Femur (tissue), 1 donor: ENCODE data around the gene PMAIP1.
A peak's percentile ranks its signal among the peaks of the same experiment; 100 is the strongest.

Experiments used
- DNase-seq: peaks from one replicate; pipeline ENCODE4 v3.0.0-alpha.2; 2017

PMAIP1 gene

DNA sequence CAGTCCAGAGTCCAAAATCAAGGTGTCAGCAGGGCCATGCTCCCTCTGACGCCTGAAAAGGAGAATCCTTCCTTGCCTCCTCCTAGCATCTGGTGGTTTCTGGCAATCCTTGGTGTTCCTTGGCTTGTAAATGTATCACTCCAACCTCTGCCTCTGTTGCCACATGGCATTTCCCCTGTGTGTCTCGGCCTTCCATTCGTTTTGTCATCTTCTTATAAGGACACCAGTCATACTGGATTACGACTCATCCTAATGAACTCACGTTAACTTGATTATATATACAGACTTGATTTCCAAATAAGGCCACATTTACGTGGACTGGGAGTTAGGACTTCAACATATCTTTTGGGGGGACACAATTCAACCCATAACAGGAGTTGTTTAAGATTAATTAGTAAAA, 15.8 kb downstream of the PMAIP1 start:
- DNase-seq, result no peak

DNA sequence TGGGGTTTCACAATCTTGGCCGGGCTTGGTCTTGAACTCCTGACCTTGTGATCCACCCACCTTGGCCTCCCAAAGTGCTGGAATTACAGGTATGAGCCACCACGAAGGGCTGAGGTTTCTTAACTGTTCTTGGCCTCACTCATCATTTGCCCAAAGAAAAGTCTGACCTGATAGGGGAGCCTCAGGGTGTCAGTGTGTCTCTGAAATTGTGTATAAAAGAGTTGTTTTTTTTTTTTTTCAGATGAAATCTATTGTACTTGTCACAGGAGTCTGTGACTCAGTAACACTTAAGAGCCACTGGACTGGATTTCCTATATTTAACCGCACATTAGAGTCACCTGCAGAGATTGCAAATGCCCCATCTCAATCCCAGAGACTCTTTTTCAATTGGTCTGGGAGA, 16.9 kb downstream of the PMAIP1 start:
- DNase-seq, result no peak

GRCh38 chr18:59917422-59917821, 17.6 kb downstream of the PMAIP1 start:
- DNase-seq, result no peak

DNA sequence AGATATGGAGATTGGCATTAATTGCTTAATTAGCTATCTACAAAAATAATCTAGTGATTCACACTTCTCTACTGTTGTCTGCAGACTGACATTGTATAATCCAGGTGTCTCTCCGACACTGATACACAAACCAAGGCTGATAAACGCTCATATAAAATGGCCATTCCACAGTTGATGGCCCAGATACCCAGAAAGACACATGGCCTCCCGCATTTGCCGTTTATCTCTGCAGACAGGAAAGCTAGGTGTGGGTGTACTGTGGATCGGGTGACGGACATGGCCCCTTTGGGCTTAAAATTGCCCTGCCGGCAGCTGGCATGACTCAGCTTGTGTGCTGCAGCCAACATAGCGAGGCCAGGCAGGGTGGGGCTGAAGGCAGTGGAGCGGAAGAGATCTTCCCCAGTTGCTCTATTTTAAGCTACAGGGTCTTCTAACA, 18.5 kb downstream of the PMAIP1 start:
- DNase-seq, result peak; percentile 85

GRCh38 chr18:59918997-59919396, 19.2 kb downstream of the PMAIP1 start:
- DNase-seq, result no peak

- peak; percentile 47 for DNase-seq
These were observed 21.6 kb downstream of the PMAIP1 start for GRCh38 chr18:59921384-59921891.

DNA sequence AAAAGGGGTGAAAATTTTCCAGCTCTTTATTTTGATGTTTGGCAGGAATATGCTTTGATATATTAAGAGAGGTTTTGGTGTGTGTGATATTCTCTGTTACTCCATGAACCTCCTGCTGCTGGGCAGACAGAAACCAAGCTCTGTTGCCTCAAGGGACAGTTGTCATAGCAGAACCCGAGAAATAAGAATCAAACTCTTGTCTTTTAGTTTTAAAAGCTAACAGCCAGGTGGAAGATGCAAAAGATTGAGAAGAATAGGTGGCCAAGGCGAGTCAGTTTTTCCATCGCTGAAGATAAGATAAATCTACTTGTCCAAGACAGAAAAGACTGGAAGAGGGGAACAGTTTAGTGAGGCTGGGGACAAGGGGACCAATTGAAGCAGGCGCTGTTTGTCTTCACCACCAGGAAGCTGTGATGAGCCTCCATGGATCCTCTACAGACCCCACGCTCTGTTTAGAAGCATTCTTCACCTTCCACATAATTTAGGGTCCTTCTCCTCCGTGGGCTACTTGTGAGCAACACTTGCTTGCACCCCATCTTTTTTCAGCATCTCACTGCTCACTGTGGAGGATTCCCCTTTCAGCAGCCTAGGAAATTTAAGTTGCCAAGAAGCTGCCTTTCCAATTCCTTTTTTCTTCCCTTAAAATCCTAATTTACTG, 23.9 kb downstream of the PMAIP1 start:
- DNase-seq, result no peak

GRCh38 chr18:59926131-59926530, 26.3 kb downstream of the PMAIP1 start:
- DNase-seq, result no peak

DNA sequence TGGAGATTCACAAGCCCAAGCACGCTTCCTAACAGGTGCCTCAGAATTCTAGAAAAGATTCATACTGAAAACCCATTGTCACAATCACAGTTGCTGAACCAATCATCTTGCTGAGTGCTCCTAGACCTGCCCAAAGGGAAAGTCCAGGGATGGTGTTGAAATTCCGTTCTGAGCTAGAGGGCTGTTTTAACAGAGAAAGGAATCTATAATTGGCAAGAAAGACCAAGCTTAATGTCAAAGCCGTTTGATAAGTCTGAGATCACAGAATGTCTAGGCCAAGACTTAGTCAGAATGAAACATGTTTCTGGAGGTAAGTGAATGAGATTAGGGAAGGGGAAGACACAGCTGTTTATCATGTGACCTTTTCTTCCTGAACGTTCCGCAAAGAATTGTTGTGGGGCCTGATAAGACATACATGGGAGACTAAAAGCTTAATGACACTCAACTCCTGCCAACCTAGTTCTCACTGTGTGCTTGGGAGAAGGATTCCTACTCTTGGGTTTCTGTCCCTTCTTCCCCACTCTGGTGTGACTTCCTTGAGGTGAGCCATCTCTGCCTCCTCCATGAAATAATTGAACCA, 27.5 kb downstream of the PMAIP1 start:
- DNase-seq, result no peak

- DNase-seq, result no peak
These were observed 28.4 kb downstream of the PMAIP1 start for GRCh38 chr18:59928201-59928600.

DNA sequence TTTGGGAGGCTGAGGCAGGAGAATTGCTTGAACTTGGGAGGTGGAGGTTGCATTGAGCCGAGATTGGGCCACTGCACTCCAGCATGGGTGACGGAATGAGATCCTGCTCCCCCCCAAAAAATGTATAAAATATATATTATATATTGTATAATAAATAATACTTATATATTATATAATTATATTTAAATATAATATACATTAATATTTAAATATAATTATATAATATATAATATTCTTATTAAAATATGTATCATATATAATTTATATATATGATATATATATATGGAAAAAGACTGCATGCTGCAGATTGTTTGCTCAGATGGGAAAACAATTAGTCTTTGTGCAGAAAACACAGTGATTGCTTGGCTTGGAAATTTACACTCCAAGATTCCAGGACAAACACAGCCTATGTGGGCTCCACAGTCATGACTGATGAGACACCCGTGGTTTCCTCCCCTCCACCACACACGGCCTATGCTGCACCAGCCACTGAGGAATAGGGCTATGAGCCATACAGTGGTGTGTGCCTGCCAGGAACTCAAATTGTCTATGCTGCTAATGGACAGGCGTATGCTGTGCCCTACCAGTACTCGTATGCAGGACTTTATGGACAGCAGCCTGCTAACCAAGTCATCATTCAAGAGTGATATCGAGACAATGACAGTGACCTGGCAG, 30.0 kb downstream of the PMAIP1 start:
- DNase-seq, result no peak

GRCh38 chr18:59932401-59932800, 32.6 kb downstream of the PMAIP1 start:
- no peak for DNase-seq

- DNase-seq, result peak; percentile 30
These were observed 38.9 kb downstream of the PMAIP1 start for GRCh38 chr18:59938676-59939075.

- DNase-seq, result no peak
These were observed 39.3 kb downstream of the PMAIP1 start for GRCh38 chr18:59939127-59939526.

GRCh38 chr18:59940068-59940467, 40.3 kb downstream of the PMAIP1 start:
- no peak for DNase-seq

DNA sequence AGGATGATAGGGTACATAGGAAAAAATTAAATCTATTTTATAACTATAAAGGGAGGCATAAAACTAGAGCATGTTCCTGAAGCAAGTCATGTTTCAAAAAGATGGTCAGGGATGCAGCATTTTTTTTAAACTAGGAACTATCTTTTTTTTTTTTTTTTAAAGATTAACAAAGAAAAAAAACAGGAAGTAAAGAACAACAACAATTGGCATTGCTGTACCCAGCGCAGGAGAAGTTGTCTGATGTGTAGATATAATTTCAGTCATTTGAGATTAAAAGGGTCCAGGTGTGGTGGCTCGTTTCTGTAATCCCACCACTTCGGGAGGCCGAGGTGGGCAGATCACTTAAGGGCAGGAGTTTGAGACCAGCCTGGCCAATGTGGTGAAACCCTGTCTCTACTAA, 41.5 kb downstream of the PMAIP1 start:
- DNase-seq, result no peak

- DNase-seq, result no peak
These were observed 42.8 kb downstream of the PMAIP1 start for GRCh38 chr18:59942601-59943000.

DNA sequence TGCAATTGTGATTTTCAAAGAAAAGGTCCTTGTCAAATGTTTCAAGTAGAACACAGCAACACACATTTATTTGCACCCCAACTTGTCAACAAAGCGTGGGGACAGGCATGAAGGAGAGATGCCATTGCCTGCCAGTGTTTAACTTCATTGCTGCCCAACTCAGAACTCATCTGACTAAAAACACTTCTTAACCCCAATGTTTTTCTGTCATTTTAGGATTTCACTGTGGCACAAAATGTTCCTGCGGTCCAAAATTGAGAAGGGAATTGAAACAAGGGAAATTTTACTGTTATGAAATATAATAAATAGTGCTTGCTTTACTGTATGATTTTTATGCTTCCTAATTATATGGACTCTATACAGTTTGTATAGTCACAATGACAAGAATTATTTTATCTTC, 45.7 kb downstream of the PMAIP1 start:
- DNase-seq, result no peak

- no peak for DNase-seq
These were observed 50.6 kb downstream of the PMAIP1 start for GRCh38 chr18:59950215-59950944.

GRCh38 chr18:59951591-59951990, 51.8 kb downstream of the PMAIP1 start:
- DNase-seq, result no peak

DNA sequence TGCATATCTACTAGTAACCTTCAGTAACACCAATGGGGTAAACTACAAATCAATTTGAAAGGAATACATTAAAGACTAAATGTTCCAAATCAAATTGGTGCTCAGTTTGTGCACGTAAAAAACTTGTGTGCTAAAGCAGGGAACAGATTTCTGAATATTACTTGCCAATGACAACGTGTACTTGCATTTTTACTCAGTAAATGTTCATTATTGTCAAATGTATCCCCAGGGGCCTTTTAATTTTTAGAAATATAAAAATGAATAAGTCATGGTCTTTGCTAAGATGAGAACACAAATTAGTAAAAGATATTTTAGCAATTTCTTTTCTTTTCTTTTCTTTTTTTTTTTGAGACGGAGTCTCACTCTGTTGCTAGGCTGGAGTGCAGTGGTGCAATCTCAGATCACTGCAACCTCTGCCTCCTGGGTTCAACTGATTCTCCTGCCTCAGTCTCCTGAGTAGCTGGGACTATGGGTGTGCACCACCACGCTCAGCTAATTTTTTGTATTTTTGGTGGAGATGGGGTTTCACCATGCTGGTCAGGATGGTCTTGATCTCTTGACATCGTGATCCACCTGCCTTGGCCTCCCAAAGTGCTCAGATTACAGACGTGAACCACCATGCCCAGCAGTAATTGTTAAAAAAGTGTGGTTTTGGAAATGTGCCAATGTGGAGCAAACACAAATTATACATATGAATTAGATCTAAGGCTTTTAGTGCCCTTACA, 52.6 kb downstream of the PMAIP1 start:
- DNase-seq, result no peak
